Subcutaneous adipose tissue (tissue), 4 donors: ENCODE results near the gene FOXN4. TPM values are rescaled to one million over a fixed set of nuclear protein-coding genes. Genes with fewer than 3 reads are reported as not detected.

Experiments used
- total RNA-seq, 4 donors: library from RNA; depleted of rRNA; stranded (reverse); fragments of >200 nt; gene quantifications; one replicate each; pipeline ENCODE4 v1.1.0, GENCODE V29; 2016
- TF ChIP-seq, protein P1 (sequence below): fragments of 450-650 bp; IDR thresholded peaks from one replicate; pipeline ENCODE4 v1.5.1; 2016; ENCODE audit warnings: low read depth, mild to moderate bottlenecking, control low read depth, antibody characterized with exemption, moderate library complexity

FOXN4 gene
- total RNA-seq, 4 donors from 2014 or later: not detected

- TF ChIP-seq, protein P1, sequence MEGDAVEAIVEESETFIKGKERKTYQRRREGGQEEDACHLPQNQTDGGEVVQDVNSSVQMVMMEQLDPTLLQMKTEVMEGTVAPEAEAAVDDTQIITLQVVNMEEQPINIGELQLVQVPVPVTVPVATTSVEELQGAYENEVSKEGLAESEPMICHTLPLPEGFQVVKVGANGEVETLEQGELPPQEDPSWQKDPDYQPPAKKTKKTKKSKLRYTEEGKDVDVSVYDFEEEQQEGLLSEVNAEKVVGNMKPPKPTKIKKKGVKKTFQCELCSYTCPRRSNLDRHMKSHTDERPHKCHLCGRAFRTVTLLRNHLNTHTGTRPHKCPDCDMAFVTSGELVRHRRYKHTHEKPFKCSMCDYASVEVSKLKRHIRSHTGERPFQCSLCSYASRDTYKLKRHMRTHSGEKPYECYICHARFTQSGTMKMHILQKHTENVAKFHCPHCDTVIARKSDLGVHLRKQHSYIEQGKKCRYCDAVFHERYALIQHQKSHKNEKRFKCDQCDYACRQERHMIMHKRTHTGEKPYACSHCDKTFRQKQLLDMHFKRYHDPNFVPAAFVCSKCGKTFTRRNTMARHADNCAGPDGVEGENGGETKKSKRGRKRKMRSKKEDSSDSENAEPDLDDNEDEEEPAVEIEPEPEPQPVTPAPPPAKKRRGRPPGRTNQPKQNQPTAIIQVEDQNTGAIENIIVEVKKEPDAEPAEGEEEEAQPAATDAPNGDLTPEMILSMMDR: no peak
Measured at GRCh38 chr12:109279525-109279924, 29.6 kb downstream of the FOXN4 start.

- TF ChIP-seq, protein P1: no peak
Measured at GRCh38 chr12:109278912-109279311, 30.2 kb downstream of the FOXN4 start.

DNA sequence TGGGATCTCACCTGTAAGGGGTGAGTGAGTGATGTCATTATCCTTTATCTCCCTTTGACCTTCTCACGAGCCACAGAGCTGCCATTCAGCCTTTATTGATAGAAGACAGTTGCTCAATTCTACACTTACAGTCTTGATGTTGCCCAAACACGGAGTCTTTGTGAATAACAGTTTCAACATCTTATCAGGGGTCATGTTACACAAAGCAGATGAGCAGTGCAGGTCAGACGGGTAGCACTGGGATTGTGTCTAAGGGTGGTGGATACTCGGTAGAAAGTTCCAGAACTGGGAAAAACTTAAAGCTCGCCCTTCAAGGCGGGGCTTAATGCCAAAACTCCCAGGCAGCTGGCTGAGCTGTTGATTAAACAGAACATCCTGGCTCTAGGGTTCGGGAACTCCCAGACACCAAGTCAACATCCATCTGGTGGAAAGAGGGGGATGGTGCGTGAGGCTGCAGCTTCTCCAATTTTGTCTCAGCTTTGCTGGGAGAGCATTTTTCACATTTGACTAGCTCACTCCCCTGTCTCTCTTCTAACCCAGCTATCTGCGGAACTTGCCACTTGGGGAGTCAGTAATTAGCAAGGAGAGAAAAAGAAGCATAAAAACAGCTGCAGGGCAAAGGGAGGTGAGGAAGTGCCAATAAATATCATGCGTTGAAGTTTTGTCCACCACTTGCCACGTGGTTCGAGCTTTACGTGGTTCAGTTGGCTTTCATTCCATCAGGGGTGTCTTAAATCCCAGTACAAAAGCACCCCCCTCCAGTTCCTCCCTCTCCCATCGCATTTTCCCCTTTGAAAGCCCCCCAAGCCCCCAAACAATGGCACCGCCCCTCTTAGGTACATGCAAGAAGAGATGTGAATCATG is 31.0 kb downstream of the FOXN4 start:
- TF ChIP-seq, protein P1: no peak

DNA sequence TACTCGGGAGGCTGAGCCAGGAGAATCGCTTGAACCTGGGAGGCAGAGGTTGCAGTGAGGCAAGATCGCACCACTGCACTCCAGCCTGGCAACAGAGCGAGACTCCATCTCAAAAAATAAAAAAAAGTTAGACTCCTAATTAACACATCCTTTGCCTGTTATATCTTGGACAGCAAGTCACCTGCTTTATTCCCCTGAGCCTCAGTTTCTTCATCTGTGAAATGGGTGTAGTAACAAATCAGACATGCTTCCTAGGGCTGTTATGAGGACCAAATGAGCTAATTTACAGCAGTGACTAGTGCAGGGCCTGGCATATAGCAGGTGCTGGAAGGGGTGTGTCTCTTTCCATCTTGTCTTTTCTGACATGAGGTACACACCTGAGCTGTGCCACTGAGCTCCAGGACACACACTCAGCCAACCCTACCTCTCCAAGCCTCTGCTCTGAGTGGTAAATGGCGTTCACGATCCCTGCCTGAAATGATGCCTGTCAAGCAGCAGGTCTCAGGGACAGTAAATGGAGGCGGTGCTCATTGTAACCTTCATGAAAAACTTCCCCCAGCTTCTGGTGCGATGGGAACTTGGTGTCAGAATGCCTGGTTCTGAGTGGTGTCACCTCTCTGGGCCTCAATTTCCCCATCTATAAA is 31.7 kb downstream of the FOXN4 start:
- TF ChIP-seq, protein P1: no peak

- TF ChIP-seq, protein P1: no peak
Measured at GRCh38 chr12:109276160-109276559, 32.9 kb downstream of the FOXN4 start.

DNA sequence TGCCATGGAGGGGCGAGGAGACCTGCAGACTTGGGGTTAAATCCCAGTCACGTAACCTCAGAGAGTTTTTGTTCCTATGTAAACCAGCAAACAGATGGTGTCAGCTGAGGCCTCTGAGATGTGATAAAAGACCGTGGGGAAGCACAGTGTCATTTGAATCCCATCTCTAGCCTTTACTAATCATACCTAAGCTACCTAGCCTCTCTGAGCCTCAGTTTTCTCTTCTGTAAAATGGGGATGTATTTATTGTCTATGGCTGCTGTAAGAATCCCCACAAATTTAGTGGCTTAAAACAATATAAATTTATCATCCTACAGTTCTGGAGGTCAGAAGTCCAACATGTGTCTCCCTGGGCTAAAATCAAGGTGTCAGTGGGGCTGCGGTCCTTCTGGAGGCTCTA is 33.9 kb downstream of the FOXN4 start:
- TF ChIP-seq, protein P1: no peak

DNA sequence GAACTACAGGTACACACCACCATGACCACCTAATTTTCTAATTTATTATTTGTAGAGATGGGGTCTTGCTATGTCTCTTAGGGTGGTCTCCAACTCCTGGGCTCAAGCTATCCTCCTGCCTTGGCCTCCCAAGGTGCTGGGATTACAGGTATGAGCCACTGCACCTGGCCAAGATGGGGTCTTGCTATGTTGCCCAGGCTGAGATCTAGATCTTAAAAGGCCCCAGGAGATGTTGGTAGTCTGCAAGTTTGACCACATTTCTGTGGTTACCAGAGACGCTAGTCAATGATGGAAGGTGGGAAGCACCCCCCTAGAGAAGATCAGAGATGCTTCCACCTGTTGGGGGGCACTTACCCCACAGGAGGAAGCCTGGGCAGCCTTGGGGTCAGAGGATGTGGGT is 34.7 kb downstream of the FOXN4 start:
- TF ChIP-seq, protein P1: no peak
